HG03280 (cell line): ENCODE data around the gene IMMP2L.

Experiments
- ATAC-seq: cut with Tn5 transposase; IDR thresholded peaks from one replicate; pipeline ENCODE4 v1.9.1; 2021; ENCODE audit warnings: mild to moderate bottlenecking, moderate library complexity; ENCODE audit not compliant: unreplicated experiment

Gene IMMP2L

DNA sequence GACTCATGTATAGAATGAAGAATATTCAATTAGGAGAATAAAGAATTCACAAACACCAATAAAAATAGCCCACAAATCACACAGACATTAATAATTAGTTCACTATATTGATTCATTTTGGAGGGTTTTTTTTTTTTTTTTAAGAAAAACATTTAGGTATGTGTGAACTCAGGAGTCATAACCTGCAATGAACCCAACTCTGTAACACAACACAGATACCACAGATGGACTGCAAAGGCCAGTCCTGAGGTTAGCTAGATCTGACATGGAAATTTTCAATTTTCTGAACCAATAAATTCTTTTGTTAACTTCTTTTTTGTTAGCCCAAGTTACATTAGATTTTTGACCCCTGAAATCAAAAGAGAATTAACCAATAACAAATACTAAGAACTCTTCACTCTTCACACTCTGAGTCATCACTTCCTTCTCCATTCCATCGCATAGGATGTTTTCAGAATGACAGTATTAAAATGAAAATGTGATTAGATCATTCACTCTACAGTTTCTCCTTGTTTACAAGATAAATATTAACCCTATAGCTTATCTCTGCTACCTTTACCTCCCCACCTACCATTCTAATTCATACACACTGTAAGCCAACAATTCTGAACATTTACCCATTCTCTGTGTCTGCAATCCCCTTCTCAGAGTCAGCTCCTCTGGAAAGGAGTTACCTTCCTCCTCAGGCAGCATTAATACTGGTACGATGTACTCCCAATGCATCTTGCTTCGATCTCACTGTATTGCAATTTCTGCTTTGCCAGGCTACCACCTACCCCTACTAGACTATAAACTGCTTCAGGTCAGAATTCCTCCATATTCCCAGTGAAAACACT lies 329.8 kb downstream of the IMMP2L start:
- peak; percentile 63 for ATAC-seq

DNA sequence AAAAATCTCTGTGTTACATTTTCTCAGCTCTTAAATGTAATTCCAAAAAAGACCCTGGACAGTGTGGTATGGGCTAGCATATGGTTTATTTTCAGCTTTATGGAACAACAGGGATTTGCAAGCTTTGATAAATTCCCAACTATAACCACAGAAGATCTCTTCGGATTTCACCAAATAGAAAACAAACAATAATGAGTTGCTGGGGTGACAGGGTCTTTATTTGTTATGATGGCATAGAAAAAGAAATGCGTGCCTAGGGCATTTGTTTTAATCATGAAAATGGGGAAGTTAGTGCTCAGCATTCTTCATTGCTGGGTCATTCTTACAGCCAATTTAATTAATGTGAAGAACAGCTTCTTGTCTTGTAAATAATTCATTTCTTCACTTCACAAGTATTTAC lies 332.4 kb downstream of the IMMP2L start:
- ATAC-seq = no peak

DNA sequence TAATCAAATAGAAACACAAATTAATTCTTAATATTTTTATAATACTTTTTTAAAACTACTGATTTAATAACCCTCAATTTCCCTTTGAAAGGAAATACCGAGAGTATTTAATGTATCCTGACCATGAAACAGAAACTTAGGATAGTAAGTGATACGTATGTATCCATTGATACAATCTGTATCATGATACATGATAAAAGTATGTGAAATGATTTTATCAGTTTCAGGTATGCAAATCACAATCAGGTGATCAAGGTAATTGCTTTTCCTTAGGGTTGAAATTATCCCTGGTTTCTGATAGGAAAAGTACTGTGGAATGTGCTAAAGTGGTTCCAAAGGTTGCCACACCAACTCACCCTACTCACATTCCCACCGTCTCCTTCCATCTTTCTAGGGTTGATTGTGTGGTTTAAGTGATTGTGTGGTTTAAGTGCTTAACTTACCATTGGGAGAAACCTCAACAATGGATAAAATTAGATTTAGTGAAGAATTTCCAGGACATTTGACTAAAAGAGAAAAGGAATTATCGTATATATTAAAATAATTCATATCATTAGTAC lies 333.0 kb downstream of the IMMP2L start:
- ATAC-seq = no peak

DNA sequence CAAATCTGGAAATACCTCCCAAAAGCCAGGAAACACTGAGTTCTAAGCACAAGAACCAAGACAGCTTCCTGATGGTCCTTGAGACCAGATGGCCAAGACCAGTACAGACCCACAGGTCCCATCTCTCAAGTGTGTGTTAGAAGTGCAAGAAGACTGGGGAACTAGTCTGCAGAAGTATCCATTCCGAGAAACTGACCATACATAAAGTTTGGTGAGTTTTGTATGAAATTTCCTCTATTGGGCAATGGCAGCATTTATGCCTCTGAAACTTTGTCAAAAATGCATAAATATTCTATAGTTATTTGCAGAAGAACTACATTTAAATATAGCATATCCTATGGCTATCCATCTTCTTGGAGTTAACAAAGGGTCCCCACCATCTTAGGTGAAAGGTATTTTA lies 333.9 kb downstream of the IMMP2L start:
- no peak for ATAC-seq

DNA sequence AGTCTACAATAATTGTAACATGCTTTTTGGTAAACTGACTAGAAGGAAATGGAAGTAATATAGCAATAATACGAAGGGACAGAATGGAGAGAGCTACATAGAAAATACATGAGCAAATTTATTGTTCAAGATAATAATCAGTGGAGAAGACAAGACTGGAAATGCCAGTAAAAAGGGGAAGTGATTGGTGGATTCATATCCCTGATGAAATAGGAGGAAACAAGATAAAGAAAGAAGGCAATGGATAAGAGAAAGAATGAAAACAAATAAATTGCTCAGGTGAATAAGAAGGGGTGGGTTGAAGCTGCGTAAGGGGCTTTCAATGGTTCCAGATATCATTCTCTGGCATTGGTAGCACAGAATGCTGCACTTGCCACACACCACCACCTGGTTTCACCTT lies 335.5 kb downstream of the IMMP2L start:
- no peak for ATAC-seq

DNA sequence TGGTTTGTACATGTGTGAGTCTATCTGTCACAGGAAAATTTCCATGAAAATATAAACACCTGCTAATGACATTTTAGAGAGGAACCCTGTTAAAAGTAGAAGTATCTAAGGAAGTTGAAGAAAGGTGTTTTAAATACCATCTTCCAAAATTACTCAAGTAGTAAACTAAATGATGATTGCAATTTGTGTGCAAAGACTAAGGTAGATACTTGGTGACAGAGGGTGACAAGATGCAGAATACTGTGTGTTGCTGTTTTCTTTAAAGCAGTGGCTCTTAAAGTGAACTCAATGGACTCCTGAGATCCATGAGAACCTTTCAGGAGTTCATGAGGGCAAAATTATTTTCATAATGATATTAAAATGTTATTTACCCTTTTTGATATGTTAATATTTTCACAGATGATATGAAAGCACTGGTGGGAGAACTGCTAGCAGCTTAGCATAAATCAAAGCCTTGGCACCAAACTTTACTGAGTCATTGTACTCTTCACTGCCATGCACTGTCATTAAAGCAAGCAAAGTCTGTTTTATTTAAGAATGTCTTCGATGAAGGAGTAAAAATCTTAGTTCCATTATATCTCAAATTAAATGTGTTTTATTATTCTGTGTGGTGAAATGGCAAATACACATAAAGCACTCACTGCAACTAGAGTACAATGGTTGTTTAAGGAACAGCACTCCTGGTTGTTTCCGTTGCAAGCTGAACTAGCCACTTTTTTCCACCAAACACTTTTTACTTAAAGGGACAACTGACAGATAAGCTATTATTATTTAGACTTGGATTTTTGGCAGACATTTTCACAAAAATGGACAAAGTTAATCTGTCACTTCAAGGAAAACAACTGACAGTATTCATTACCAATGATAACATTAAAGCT lies 337.7 kb downstream of the IMMP2L start:
- ATAC-seq = no peak

DNA sequence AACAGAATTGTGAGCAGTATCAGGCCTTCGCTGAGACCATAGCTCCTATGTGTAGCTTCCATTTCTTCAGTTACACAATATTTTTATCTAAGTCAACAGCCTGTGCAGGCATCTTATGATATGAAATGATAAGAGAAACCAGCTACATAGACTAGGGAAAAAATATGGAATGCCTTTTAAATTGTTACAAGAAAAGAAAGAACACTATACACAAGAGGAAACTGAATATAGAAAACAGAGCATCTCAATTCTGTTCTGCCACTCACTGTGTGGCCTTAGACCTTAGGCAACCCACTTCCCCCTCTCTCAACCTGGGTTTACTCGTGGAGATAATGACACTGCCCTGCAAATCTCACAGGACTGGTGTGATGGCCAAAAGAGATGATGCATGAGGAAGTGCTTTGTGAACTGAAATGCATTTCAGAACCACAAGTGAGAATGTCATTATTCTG lies 338.5 kb downstream of the IMMP2L start:
- ATAC-seq = no peak

DNA sequence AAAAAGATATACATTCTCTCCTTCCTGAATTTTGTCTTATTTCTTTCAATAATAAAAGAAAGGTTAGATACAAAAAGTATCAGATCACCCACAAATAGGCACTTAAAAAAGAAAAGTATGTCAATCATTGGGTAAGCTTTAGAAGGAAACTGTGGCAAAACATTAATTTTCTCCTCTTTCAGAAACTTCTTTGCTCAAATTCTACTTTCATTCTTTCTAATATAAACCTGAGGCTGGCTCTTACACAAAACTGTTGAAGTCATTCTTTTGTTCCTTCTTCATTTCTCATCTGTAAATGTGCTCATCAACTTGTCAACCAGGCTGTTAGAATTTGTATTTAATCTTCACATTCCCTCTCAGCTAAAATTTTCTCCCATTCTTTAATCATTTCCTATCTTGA lies 346.7 kb downstream of the IMMP2L start:
- no peak for ATAC-seq

DNA sequence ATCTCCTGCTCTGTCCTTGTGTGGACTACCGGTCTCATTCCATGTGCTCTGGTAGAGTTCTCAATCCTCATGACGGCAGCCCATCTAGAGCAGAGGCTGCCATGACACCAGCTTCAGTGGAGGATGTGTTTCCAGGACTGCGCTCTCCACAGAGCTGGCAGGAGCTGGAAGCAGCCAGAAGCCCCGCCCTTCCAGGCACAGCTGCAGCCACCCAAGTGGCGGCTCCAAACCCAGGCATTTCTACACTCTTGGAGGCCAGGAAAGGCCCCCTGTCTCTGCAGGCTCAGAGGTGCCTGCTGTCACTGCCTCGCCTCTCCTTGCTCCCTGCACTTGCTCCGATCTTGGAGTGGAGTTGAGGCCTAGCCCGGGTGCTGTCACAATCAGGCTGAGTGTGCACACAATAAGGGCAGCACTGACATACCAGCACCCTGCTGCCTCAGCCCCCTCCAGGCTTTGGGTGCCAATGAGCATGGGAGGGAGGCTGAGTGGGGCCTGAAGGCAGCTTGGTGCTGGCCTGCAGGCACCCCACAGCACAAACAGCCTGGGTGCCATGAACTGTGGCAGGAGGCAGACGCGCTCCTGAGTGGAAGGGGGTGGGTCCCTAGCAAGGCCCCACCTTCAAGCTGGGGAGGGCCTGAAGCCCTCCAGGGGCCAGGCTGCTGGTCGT lies 349.3 kb downstream of the IMMP2L start:
- ATAC-seq = no peak

DNA sequence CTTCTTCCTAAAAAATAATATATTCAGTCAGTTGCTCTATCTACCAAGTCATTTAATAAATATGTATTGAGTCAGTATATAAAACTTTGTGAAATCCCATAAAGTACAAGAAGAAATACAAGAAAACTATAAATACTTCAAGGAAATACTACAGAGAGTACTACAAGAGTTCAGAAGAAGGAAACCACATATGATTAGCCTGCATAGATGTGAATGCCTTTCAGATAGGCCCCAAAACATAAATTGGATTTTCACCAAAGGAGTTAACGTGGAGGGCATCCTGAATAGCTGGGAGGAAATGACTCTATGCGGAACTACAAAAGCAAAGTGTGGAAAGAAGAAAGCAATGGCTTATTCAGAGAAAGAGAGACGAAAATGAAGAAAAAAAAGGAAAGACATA lies 351.3 kb downstream of the IMMP2L start:
- no peak for ATAC-seq

DNA sequence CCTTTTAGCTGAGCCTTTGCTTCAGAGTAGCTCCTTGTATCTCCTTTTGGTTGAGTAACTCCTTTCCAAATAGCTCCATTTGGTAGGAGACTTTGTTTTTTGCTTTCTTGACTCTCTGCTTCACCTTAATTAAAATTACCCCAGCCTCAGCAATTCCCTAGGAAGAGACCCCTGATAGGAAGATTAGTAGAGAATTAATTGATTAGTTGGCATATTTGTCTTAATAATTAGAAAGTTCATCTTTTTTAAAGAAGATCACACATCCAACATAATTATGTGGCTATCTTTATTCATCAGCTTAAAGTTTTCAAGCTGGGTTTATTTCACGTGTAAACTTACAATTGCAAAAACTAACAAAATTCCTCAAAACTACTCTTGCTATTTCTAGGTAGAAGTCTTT lies 352.2 kb downstream of the IMMP2L start:
- ATAC-seq = no peak

DNA sequence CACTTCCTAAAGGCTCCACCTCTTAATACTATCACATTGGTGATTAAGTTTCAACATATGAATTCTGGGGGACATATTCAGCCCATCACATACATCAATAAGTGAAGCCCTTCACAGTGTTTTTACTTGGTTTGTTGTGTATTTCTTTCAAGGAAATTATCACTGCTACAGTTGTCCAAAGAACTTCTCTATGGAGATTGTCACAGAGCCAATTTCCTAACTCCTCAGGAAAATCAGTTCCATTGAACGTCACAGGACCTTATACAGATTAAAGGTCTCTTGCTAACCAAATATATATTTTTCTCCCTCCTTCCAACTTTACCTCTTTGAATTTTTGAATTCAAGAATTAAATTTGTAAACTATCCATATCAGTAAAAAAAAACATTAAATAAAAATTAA lies 357.0 kb downstream of the IMMP2L start:
- ATAC-seq = no peak

DNA sequence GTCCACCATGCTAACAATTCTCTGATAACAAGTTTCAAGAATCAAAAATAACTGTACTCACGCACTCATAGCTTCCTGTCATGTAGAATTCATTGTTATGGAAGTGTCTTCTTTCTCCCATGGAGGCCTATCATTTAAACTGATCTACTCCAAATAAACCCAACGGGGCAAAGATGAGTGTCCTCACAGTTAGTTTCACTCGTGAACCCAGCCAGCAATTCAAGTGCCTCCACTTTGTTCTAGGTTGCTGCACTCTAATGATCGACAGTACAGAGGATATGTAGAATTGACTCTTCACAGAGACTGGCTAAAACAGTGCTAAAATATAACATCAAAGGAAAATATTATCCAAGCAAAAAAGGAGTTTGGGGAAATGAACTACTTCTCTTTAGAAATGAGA lies 360.0 kb downstream of the IMMP2L start:
- no peak for ATAC-seq

DNA sequence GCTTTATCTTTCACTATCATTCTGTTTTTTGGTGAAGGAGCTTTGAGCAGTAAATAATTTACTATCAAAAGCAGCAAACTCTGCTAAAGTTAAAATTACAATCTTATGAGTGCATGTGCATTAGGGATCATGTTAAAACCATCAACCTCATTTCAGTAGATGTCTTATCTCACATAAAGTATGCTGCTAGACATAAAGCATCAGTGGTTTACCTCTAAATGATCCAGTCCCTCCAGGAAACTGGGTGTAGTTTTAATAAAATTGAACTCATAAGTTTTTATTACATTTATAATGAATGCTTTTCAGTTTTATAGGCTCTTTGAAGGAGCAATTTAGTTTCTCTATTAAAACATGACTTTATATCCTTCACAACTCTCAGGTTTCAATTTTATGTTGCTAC lies 362.6 kb downstream of the IMMP2L start:
- ATAC-seq = no peak

DNA sequence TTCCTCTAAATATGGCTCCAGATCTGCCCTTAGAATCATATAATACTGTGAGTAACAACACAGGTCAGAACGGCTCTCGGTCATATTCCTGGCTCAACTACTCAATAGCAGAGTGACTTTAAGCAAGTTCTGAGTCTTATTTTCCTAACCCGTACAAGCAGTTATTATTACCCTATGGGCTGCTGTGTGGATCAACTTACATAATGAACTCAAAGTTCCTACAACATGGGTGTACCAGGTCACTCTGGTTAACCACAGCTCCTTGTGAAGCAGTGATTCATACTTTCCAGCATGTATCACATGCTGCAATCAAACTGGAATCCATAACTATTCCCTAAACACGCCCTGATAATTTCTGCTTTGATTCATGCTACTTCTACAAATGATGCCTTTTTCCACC lies 364.0 kb downstream of the IMMP2L start:
- ATAC-seq = no peak

DNA sequence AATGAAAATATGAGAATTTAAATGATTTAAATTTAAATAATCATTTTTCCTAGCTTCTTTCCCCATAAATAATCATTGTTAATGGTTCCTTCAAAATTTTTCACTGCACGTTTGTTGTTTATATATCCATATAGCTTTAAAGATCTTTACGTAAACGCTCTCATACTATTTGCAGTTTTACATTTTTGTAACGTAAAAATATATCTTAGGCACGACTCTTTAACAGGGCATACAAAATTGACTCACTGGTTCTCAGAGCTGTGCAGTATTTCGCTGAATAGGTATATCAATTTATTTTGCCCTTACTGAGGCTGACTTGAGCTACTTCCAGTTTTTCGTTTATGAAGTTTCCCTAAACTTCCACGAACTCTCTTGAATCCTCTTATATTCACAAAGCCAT lies 365.6 kb downstream of the IMMP2L start:
- ATAC-seq = no peak

DNA sequence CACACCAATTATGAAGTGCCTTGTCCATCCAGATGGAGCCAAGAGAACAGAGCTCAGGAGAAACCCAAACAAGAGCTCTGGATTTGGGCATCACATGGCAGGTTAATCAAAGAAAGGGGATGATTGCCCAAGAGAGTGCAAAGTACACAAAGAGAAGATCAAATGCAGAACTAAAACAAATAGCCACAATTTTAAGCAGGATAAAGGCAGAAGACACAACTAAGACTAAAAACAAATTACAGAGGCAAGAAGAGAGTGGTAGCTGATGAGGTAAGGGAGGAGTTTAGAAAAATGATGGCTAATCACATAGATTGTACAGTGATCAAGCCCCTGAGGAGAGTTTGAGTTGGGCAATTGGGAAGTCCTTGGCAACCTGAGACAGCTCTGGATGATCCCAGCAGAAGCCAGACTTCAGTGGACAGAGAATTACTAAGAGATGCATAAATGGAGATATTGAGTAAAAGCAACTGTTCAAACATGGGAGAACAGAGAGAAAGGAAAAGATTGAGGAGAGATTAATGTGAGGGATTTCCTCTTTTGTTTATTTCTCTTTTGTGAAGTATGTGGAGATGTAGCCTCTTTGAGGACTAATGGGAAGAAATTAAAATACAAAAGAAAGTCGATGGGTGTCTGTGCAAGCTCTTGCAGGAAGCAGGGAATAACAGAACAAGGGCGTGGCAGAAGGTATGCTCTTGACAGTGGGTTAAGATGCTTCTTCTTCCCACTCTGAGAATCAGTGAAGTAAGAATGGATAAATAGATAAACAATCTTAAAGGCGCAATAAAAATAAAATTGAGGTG lies 369.5 kb downstream of the IMMP2L start:
- no peak for ATAC-seq

DNA sequence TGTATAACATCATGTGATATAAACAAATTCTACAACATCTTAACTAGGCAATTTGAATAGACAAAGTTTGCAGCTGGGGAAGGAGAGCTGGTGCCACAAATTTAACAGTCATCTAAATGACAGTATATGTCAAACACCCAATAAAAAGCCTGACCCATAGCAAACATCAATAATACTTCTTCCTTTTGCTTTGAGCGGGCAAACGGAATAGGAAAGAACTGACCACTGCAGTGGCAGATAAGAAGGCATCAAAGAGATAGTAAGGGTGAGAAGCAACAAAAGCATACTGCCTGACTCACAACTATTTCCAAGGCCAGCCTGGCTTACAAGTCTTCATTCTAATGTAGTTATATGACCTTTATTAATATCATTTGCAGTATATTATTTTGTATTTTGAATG lies 371.5 kb downstream of the IMMP2L start:
- ATAC-seq = no peak

DNA sequence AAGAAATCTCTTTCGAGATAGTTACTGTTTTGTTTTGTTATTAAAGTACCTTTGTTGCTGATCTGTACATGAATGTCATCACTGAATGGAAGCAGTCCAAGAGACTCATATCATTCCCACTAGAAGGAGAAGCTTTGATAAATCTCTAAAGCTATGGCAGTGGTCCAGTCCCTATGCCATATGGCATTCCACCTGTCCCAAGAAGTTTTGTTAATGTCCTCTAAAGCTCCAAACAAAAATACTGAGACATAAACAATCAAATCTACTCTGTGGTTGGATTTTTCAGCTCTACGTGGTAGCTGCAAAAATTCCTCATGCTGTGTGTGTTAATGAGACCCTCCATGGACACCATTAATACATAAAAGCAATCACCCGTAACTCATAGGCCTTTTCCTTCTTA lies 377.3 kb downstream of the IMMP2L start:
- ATAC-seq = no peak

DNA sequence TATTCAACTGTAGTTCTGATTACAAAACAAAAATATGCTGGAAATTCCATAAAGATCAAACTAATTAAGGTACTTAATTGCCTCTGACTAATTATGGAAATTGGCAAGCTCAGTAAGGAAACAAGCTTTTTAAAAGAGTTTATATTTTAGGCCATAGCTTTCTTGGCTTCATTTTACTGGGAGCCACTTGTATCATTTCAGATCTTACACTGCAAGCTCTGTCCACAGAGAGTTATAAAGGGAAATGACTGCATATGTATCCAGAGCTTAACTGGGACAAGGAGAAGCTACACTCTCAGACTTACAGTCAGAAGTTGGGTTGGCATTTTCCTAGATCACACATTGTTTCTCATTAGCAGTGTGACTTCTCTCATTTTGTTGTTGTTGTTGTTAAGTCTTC lies 379.0 kb downstream of the IMMP2L start:
- no peak for ATAC-seq
